Astrocyte (in vitro differentiated cells and primary cell): ENCODE data around the gene PRR22. TPM values are rescaled to one million over a fixed set of nuclear protein-coding genes. Genes with fewer than 3 reads are reported as not detected.
A peak's percentile ranks its signal among the peaks of the same experiment; 100 is the strongest.

Source experiments
- DNase-seq: peaks from one replicate; pipeline ENCODE4 v3.0.0-alpha.2; 2010; ENCODE audit warnings: low read depth
- FAIRE-seq: peaks from 2 replicates; lab custom pipeline; 2011; peaks lifted over from hg19 to GRCh38; lab: Jason Lieb, UNC
- H2AFZ ChIP-seq: 2 replicates; pipeline ENCODE4 v1.6.0; 2012; ENCODE audit warnings: low read depth, low read length, inconsistent platforms
- H3K27ac ChIP-seq: 2 replicates; pipeline ENCODE4 v1.5.1; 2011; ENCODE audit warnings: low read depth, low read length, inconsistent platforms
- H3K27me3 ChIP-seq: 2 replicates; pipeline ENCODE4 v1.6.0; 2011; ENCODE audit warnings: low read length, inconsistent platforms; ENCODE audit not compliant: insufficient read depth
- H3K36me3 ChIP-seq: 2 replicates; pipeline ENCODE4 v1.5.1; 2011; ENCODE audit warnings: low read length, inconsistent platforms; ENCODE audit not compliant: insufficient read depth
- H3K4me1 ChIP-seq: 2 replicates; pipeline ENCODE4 v1.5.1; 2011; ENCODE audit warnings: low read length, inconsistent platforms; ENCODE audit not compliant: insufficient read depth
- H3K4me2 ChIP-seq: 2 replicates; pipeline ENCODE4 v1.6.0; 2012; ENCODE audit warnings: low read length, inconsistent platforms
- H3K4me3 ChIP-seq: 2 replicates; pipeline ENCODE4 v1.5.1; 2011; ENCODE audit warnings: low read depth, mild to moderate bottlenecking, low read length, inconsistent platforms; ENCODE audit not compliant: insufficient read depth
- H3K79me2 ChIP-seq: 2 replicates; pipeline ENCODE4 v1.6.0; 2012; ENCODE audit warnings: mild to moderate bottlenecking, low read length, inconsistent platforms; ENCODE audit not compliant: insufficient read depth
- H3K9ac ChIP-seq: 2 replicates; pipeline ENCODE4 v1.6.0; 2012; ENCODE audit warnings: mild to moderate bottlenecking, low read length, inconsistent platforms
- H3K9me3 ChIP-seq: 2 replicates; pipeline ENCODE4 v1.5.1; 2012; ENCODE audit warnings: low read depth, mild to moderate bottlenecking, low read length, inconsistent platforms; ENCODE audit not compliant: insufficient read depth
- H4K20me1 ChIP-seq: 2 replicates; pipeline ENCODE4 v1.6.0; 2012; ENCODE audit warnings: low read length, inconsistent platforms; ENCODE audit not compliant: insufficient read depth
- H3K27ac Mint-ChIP-seq: one replicate; pipeline ENCODE4 v1.8.0; 2021; ENCODE audit warnings: mild to moderate bottlenecking, mixed read lengths; ENCODE audit not compliant: unreplicated experiment
- H3K27me3 Mint-ChIP-seq: one replicate; pipeline ENCODE4 v1.8.0; 2021; ENCODE audit warnings: low read depth, mixed read lengths; ENCODE audit not compliant: unreplicated experiment
- H3K36me3 Mint-ChIP-seq: one replicate; pipeline ENCODE4 v1.8.0; 2021; ENCODE audit warnings: low read depth, mixed read lengths; ENCODE audit not compliant: unreplicated experiment
- H3K4me1 Mint-ChIP-seq: one replicate; pipeline ENCODE4 v1.8.0; 2021; ENCODE audit warnings: low read depth, mixed read lengths; ENCODE audit not compliant: unreplicated experiment
- H3K4me3 Mint-ChIP-seq: one replicate; pipeline ENCODE4 v1.8.0; 2021; ENCODE audit warnings: mild to moderate bottlenecking, moderate library complexity, mixed read lengths; ENCODE audit not compliant: unreplicated experiment
- H3K9me3 Mint-ChIP-seq: one replicate; pipeline ENCODE4 v1.8.0; 2021; ENCODE audit warnings: mild to moderate bottlenecking, mixed read lengths; ENCODE audit not compliant: unreplicated experiment
- CTCF ChIP-seq: IDR thresholded peaks from 2 replicates; pipeline ENCODE4 v1.5.1; 2011; ENCODE audit warnings: low read depth, mild to moderate bottlenecking, inconsistent platforms, low read length, moderate library complexity; ENCODE audit not compliant: insufficient read depth
- EZH2 ChIP-seq: IDR thresholded peaks from 2 replicates; pipeline ENCODE4 v1.6.1; 2012; ENCODE audit warnings: mild to moderate bottlenecking, low read length, inconsistent platforms; ENCODE audit not compliant: insufficient read depth
- total RNA-seq: library from RNA; stranded (reverse); gene quantifications from 2 replicates; pipeline ENCODE4 v1.2.1, GENCODE V29; 2021

The PRR22 gene
- total RNA-seq, 1 donor from 2014 or later, result 2.4 TPM

GRCh38 chr19:5828661-5829566, 44.4 kb upstream of the PRR22 start:
- no peaks in the 10 kb centered on the region for H3K9me3 Mint-ChIP-seq
- H3K36me3 Mint-ChIP-seq, result no peaks in the 10 kb centered on the region
- peak overlapping the region; percentile 91 for H2AFZ ChIP-seq
- H3K9ac ChIP-seq, result peak overlapping the region; percentile 86
- no peaks in the 10 kb centered on the region for H3K36me3 ChIP-seq
- DNase-seq, result no peak
- no peaks in the 10 kb centered on the region for H3K4me1 Mint-ChIP-seq
- peaks cover 13% of the 10 kb centered on the region for H3K4me1 ChIP-seq
- no peaks in the 10 kb centered on the region for H4K20me1 ChIP-seq
- peak overlapping the region; percentile 93 for H3K27ac Mint-ChIP-seq
- H3K4me3 Mint-ChIP-seq, result peak overlapping the region; percentile 92
- H3K27me3 ChIP-seq, result no peaks in the 10 kb centered on the region
- peak overlapping the region; percentile 93 for H3K4me2 ChIP-seq
- H3K4me3 ChIP-seq, result peak overlapping the region; percentile 72
- FAIRE-seq, result no peak
- no peak for TF ChIP-seq CTCF
- no peak for TF ChIP-seq EZH2
- no peaks in the 10 kb centered on the region for H3K79me2 ChIP-seq
- peak overlapping the region; percentile 79 for H3K27ac ChIP-seq
- H3K27me3 Mint-ChIP-seq, result peaks cover 10% of the 10 kb centered on the region
- H3K9me3 ChIP-seq, result no peaks in the 10 kb centered on the region

- H3K4me2 ChIP-seq, result peak overlapping the region; percentile 93
- Mint-ChIP-seq H3K27me3 (peaks cover 11% of the 10 kb centered on the region), H3K27ac (peak overlapping the region; percentile 93)
Observed at GRCh38 chr19:5827891-5828660, 43.5 kb upstream of the PRR22 start.

More at GRCh38 chr19:5827891-5828660, 43.5 kb upstream of the PRR22 start:
- Histone ChIP-seq H3K4me1 (peaks cover 13% of the 10 kb centered on the region), H3K36me3 (no peaks in the 10 kb centered on the region), H3K4me3 (peak overlapping the region; percentile 72), H2AFZ (peak overlapping the region; percentile 91), H3K9ac (peak overlapping the region; percentile 86), H3K27ac (peak overlapping the region; percentile 79), H3K9me3 (no peaks in the 10 kb centered on the region), H3K79me2 (no peaks in the 10 kb centered on the region), H4K20me1 (no peaks in the 10 kb centered on the region), H3K27me3 (no peaks in the 10 kb centered on the region)
- H3K4me1 Mint-ChIP-seq, result no peaks in the 10 kb centered on the region
- FAIRE-seq (no peak), DNase-seq (peak; percentile 67)
- H3K36me3 Mint-ChIP-seq, result peaks cover 3% of the 10 kb centered on the region
- H3K9me3 Mint-ChIP-seq, result no peaks in the 10 kb centered on the region
- peak overlapping the region; percentile 92 for H3K4me3 Mint-ChIP-seq
- TF ChIP-seq EZH2 (no peak), CTCF (no peak)
